GM21447 (cell line): Measurements from ENCODE around the gene XDH.

Experiments
- ATAC-seq: cut with Tn5 transposase; IDR thresholded peaks from one replicate; pipeline ENCODE4 v1.9.1; 2021; ENCODE audit not compliant: unreplicated experiment

XDH gene

DNA sequence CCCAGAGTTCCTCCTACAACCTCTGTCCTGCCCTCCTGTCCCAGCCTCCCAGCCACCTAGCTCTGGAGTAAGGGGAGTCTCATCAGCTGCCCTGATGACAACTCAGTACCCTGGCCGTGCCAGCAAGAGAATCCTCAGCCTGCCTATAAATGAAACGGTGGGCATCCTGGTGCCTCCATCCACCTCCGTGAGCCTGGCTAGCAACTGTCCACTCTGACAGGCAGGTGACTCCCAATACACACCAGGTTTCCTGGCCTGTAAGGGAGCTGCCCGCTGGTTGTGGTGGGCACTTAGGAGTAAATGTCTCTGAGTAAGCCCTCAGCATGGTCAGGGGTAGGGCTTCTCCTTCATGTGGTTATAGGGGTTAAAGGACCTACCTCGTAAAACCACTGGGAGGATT, 81.5 kb downstream of the XDH start:
- ATAC-seq = no peak

DNA sequence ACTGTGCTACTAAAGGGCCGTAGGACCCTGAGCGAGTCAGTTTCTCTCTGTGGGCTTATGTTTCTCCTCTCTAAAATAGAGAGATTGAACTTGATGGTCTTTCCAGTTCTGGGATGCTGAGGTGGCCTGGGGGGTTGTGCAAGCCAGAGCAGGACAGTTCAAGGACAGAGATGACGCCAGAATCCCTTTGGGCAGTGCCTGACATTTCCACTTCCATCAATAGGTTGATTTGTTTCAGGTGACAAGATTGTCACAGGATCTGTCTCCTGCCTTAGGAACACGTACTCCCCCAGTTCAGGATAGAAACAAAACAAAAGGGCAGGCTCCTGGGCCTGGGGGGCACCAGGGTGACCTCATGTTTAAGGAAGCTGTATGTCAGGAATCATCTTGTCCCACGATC, 82.0 kb downstream of the XDH start:
- ATAC-seq = no peak

DNA sequence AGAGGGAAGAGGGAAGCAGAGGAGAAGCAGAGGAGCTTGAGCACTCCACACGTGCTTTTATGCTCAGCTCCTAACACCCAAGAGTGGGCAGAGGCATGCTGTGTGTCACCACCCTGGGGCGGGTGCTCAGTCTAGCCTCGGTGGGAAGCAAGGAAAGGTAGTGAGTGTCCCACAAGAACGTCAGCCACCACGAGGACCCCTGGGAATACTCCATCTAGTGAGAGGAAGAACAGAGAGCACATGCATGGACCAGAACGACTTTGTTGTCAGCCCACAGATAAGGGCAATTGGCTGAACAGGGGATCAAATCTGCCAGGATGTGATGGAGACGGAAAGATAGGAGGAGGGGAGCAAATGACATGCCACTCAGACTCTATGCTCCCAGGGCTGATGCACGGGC, 83.4 kb downstream of the XDH start:
- no peak for ATAC-seq

DNA sequence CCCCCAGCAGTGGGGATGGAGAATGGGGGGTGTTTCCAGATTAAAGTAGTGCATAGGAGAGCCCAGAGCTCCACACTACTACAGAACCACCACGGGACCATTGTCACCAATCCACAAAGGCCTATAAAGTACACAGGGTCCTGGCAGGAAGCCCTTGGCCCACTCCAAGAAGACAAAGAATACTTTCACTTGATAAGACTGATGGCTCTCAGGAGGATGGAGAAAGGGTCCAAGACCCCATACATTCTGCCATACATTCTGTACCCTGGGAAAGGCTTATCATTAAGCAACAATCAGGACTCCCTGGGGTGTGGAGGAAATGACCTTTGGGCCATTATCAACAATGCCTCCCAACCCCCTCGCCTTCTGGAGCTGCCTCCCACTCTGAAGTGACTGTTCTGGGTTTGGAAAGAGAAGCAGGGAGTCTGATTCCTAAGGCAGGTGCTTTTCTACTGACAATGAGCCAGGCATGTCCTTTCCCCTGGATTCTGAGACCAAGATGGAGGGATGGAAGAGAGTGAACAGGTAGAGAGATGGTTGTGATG, 85.4 kb downstream of the XDH start:
- no peak for ATAC-seq

DNA sequence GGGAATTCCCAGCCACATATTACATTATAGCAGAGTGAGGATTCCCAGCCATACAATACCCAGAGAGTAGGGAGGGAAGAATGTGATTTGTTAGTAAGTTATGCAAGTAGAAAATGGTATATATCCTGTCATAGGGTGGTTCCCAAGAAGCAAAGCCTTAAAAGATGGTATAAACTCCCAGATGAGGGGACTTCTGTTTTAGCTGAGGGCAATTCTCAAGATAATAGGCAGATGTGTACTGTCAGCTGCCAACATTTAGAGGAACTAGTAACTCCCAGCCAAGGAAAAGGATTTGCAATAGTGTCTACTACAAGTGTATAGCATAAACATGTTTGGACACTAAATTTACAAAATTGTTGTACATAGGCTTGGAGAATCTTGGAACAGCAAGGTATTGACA, 86.5 kb downstream of the XDH start:
- ATAC-seq = no peak

DNA sequence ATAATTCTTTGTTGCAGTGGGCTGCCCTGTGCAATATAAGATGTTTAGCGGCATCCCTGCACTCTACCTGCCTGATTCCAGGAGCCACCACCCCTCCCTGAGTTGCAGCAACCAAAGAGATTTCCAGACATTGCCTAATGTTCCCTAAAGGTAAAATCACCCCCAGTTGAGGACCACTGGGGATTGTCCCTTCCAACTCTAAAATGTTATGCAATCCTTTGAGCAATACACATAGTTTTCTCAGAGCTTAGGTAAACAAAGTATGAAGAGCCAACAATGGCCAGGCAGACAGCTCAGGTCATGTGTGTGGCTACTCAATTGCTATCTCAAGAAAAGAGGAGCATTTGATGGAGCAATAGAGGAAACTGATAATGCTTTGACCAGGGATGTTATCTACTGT, 87.0 kb downstream of the XDH start:
- ATAC-seq = no peak

DNA sequence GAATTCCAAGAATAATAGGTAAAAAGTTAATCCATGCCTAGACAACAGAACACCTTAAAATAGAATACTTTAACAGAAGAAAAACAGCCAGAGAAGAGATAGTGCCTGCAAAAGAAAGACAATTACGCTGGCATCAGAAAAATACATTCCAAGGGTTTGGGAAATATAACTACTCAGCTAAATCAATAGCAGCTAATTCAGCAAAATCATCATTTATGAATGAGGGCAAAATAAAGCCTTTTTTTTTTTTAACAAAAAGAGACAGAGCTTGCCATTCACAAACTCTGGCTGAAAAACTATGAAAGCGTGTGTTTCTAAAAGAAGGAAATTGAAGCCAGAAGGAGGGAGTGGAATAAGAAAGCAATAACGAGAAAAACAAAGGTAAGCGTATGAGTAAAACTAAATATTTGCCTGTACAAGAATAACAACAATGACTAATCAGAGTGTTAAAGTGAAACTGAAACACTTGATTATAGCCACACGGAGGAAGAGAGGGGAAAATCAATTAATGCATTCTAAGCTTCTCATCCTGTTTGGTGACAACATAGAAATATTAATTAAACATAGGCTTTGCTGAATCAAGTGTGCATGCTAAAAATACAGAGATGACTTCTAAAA, 90.4 kb downstream of the XDH start:
- peak; percentile 80 for ATAC-seq

DNA sequence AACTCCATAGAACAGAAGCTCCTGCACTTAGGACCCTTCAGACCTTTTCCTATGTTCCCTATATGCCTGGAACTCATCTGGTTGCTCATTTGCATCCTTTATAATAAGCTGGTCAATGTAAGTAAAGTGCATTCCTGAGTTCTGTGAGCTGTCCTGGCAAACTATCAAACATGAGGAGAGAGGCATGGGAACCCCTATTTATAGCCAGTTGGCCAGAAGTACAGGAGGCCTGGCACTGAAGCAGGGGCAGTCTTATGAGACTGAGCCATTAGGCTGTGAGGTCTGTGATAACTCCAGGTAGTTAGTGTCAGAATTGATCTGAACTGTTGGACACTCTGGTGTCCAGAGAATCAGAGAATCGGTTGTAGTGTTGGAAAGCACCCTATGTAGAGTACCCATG, 92.2 kb downstream of the XDH start:
- no peak for ATAC-seq

DNA sequence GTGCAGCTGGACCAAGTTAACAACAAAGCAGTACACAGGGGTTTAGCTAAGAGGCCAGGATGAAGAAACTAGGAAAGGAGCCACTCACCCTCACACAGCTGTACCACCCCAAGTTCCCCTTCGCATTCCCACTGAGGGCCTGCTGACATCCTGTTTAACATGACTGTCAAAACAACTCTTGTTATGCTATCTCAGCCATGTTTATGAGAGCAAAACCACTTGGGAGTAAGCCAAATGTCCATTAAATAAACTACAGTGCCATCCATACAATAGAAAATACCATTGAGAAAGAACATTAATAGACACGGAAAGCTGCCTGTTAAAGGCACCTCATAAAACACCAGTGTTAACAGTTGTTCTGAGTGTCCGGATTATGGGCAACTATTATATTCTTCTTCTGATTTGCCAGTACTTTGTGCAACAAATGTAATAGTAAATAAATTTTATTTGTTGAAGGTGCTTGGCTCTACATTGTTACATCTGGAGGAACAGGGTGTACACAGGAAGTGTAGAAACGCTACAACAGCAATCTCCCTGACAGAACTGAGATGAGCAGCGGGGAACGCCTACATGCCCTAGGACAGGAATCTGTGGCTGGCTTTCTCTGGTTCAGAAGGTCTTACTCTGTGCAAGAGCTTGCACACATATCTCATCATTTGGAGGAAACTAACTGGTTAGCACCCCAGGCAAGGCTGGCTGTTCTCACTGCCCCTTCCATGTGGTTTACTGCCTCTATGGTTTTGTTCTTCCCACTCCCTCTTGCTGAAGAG, 95.0 kb downstream of the XDH start:
- ATAC-seq = no peak

DNA sequence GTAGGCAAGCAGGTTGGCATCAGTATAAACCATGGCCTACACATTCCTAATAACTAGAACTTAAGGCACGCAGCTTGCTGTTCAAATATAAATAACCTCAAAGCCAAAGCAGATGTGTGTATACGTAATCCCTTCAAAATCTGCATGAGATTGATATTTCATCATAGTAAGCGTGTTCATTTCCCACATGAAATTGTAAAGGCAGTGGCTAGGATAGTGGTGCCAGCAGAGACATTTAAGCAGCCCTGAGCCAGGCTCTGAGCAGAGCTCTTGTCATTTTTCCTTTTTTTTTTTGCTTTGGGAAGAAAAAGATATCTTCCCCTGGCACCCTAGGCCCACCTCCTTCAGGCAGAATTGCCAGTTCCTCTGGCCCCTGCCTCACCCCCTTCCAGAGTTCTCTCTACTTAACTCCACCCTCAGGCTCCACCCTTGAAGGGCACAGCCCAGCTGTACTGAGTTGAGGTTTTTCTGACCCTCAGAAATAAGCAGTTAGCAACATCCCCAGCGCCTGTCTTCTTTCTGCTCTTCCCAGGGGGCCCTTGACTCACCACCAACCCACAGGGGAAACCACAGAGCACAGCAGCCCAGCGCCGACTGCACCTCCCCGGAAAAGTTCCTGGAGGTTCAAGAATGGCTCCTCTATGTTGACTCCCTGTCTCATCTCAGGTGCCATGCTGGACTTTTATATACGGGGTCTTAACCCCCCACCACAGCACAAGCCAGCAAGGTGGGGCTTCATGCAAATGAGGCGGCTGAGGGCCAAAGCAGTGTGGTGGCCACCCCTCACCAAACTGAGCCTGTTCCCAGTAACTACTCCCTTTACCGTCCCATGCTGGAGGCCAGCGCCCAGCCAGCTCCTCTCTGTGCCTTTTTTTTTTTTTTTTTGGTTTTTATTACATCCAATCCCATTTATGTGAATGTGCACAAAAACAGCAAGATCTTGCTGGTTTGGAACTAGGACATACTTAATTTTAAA, 95.9 kb downstream of the XDH start:
- peak; percentile 64 for ATAC-seq

DNA sequence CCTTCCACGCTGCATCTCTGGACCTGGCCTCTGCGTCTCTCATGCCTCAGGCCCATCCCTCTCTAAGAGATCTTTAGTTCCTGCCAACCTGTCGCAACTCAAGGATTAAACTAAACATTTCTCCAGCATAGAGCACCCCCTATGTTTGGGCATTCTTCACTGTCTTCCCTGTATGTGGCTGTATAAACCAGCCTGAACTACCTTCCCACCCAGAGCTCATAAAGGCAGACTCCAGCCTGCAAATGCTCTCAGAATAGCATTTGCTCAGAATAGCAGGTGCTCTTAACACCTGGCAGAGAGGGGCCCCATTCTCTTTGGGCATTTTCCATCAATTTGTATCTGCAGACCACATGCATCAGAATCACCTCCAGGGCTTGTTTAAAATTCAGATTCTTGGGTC, 97.1 kb downstream of the XDH start:
- no peak for ATAC-seq

DNA sequence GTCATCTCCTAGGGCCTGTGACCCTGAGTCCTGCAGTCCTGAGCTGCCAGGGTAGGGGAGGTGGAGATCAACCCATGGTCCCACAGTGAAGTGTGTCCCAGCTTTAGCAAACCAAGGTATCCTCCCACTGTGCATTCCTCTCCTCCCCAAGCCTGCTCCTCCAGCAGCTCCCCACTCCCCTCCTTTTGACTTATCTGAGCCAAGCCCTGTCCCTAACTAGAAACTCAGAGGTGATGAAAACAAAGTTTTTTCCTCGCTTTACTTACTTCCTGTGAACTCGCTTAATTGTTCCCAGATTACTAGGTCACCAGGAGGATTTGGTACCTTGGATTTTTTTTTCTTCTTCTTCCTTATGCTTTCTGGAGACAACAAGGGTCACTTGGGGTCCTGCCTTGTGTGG, 99.8 kb downstream of the XDH start:
- ATAC-seq = no peak

DNA sequence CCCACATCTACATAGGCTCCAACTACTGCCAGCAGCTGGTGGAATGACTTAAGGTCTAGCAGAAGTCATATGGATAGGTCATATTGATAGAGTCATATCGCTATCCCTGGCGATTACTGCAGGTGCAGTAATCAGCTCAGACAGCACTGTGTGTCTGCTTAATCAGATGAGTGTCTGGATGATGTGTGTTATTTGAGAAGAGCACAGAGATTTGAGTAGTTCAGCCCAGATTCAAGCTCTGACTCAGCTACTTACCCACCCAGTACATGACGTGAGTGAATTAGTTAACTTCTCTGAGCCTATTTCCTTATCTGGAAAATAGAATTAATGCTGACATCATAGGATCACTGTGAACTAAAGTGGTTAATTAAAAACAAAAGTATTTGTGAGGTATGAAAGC, 101.6 kb downstream of the XDH start:
- no peak for ATAC-seq

DNA sequence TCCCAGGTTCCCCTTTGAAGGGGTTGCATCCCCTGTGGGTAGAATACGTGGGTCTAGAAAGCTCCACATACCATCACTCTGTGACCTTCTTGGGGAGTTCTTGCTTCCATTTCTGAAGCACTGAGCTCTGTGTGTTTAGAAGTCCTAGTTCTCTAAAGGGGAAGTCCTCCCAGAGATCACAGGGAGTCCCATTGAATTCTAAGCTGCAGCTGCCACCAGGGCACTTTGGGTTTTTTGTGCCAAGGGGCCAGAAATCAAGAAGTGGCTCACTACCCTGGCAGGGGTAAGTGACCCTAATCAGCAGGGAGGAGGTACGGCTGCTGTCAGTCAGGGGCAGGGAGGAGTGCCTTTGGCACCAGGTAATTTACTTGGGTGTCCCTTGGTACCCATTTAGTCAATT, 109.7 kb downstream of the XDH start:
- no peak for ATAC-seq

DNA sequence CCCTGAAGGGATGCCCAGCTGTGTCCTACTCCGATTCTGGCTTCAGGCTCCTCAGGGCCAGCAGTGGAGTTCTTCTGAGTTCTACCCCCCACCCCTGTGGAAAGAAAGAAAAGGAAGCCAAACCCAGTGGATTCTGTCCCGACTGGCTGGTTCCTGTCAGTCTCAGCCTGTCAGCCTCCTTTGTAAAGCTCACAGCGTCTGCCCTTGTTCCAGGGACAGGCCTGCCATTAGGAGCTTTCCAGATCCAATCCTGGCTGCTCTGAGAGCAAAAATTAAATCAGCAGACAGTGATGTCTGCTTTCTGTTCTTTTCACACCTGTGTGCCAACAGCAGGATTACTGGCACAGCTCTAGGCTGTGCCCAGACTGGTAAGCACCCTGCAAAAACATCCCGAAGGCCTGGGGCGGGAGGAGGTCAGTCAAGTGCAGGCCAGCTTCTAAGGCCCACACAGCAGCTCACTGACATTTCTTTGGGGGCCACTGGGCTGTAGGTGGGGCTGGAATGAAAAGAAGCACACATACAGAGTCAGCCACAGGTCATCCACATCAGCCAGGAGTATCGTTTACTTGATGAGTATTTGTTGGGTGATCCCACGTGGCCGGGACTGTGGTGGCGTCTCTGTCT, 111.5 kb downstream of the XDH start:
- ATAC-seq = no peak

DNA sequence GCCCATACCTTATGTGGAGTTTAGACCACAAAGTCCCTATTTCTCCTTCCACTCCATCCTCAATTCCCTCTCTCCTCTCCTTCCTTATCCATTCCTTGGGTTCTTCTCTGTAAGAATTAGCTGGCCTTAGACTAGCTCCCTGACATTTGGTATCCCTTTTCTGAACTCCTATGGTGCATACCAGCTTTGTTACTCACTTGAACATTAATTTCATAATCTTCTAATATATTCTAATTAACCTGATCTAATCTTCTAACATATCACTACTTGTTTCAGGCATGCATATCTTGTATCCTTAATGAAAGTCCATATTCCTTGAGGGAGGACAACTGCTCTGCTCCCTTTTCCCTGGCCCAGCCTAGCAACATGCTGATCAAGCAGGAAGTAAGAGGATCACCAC, 114.2 kb downstream of the XDH start:
- ATAC-seq = no peak

DNA sequence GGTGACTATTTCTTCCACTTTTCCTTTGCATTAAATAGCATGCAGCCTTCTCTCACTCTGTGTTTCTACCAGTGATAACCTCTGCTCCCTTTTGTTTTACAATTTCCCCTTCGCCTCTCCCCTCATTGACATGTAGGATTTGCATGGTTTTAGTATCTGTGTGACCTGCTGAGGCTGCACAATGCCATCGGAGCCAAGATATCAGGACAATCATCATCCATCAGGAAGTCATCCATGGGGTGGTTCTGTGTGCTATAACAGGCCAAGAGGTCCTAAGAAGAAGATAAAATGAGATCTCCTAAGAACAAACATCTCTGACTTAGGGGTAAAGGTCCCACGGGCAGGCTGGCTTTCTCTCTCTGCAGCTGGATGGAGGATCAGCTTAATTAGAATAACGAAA, 115.0 kb downstream of the XDH start:
- no peak for ATAC-seq

DNA sequence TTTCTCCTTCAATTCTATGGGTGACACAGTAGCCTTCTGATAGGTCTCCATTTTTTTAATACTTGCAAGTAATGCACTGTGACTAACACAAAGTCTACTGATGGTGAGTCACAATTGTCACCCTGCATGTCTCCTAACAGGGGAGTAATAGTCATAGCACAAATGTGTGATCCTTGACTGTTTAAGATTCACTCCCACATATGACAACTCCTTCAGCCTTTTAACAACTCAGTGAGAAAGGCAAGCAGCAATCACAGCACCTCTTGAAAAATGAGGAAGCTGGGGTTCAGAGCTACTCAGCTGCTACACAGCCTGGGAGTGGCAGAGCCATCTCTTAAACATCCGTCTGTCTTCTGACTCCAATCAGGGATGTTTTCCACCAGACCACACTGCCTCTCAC, 116.8 kb downstream of the XDH start:
- ATAC-seq = no peak

DNA sequence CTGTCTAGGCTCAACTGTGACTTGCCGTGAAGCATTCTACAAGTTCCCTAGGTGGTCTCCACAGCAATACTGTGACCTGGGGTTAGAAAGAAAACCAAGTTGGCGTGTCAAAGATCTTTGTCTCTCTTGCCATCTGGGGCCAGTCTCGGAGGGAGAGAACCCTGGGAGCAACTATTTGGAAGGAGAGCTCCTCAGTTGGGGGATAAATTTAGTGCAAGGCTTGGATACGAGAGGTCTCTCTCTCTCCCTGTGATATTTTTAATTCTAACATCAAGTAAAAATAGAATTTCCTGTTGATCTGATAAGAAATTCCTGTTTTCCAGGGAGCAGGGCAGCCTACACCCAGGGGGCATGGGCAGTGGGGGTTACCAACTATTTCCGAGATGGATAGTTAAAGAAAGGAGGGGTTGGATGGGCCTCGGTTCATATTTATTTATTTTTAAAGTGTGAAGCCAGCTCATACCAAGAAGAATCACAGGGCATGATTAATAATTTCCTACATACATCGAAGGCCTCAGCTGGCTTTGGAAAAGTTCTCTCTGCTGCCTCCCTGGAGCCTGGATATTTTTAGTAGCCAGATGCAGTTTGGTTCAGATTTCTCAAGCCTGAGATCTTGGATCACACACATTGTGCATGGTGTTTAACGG, 117.8 kb downstream of the XDH start:
- no peak for ATAC-seq

DNA sequence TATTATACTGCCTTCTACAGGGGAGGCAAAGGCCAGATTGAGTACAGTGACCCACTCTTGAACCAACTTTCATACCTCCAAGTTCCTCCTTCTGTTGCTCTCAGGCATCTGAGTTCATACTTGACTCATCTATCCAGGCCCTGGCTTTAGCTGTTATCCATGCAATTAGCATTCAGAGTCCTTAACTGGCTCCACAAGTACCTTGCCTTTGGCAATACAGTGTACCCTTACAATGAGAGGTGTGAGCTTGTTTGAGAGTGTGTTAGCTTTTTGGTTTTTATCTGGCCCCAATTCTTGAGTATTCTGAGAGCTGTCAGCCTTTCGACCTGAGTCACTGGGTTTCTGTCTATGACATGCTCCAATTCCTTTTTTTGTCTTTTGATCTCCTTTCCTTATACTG, 120.3 kb downstream of the XDH start:
- ATAC-seq = no peak

DNA sequence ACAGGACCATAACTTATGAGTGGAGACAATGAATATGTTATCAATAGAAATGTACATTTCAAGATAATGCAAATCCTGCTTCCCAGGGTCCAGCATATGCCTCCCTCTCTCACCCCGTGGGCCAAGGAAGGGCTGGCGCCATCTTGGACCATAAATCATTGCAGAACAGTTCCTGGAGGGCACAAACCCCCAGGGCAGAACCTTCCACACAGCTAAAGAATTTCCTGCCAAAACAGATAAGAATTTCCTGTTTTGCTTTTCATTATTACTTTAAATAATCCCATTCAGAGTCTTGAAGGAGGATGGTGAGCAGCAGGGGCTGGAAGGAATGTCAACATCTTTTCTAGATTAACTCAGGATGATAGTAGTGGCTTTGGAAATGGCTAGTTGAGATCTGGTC, 126.9 kb downstream of the XDH start:
- no peak for ATAC-seq
